OCI-LY1 (cell line): ENCODE results near the gene RGS10.

Experiments
- CTCF ChIP-seq: fragments of 200-600 bp; sonication (generic), shearing (Covaris generic); IDR thresholded peaks from 2 replicates; pipeline ENCODE4 v1.5.1; 2017; ENCODE audit warnings: mild to moderate bottlenecking, antibody characterized with exemption, low read length, moderate library complexity, mixed read lengths
- EZH2 ChIP-seq: fragments of 200-600 bp; sonication (generic), shearing (Covaris generic); IDR thresholded peaks from 2 replicates; pipeline ENCODE4 v1.8.0; 2017; ENCODE audit warnings: borderline replicate concordance, mixed run types, mild to moderate bottlenecking, antibody characterized with exemption, low read length, moderate library complexity, mixed read lengths

GRCh38 chr10:119537953-119538630 is 4.4 kb downstream of the RGS10 start:
- TF ChIP-seq CTCF (no peak), EZH2 (no peak)
